ENCODE data around the gene TMIGD2. TPM values are rescaled to one million over a fixed set of nuclear protein-coding genes. Genes with fewer than 3 reads are reported as not detected.

TMIGD2 gene
- polyA plus RNA-seq, 1 donor from 2014 or later: not detected

DNA sequence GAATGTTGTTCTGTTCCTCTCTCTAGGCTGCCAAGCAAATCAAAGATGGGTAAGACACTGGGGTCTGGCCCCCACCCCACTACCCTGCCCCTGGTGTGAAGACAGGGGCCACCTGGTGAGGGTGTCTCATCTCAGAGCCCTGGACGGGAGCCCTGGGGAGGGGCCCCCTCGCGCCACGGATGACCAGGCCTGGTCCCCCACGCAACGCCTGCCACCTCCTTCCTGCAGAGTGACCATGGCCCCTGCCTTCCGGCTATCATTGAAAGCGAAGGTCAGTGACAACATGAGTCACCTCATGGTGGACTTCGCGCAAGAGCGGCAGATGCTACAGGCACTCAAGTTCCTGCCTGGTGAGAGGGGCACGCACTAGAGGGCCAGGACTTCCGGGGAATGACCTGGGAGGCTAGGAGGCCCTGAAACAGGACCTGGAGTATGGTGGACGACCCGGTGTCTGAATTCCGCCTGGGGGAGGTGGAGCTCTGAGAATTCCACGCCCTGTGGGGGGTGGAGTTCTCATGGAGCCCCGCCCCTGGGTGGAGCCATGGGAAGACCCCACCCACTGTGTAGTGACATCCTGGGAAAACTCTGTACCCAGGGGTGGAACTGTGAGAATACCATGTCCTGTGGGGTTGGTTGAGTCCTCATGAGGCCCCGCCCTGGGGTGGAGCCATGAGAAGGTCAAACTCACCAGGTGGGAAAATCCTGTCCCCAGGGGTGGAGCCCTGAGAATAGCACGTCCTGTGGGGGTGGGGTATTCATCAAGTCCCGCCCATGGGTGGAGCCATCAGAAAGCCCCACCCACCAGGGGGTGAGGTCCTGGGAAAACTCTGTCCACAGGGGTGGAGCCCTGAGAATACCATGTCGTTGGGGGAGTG, 8.3 kb upstream of the TMIGD2 start:
- Histone ChIP-seq H3K36me3 (ENCODE audit: insufficient read depth, low read length) (peaks cover 10% of the 10 kb centered on the region), H3K9ac (ENCODE audit: low read length) (no peak overlapping the region), H2AFZ (ENCODE audit: low read depth, low read length) (no peak overlapping the region), H3K27me3 (ENCODE audit: insufficient read depth, low read depth, low read length) (no peaks in the 10 kb centered on the region), H3K9me3 (ENCODE audit: low read length) (no peaks in the 10 kb centered on the region), H3F3A (ENCODE audit: insufficient read depth, low read length, poor library complexity, severe bottlenecking) (no peaks in the 10 kb centered on the region), H3K9me2 (ENCODE audit: insufficient read depth, low read length) (no peaks in the 10 kb centered on the region), H4K20me1 (ENCODE audit: insufficient read depth) (no peaks in the 10 kb centered on the region), H3K27ac (ENCODE audit: low read length) (no peak overlapping the region), H3K4me2 (ENCODE audit: low read length) (no peak overlapping the region), H3K79me2 (replicated peaks; ENCODE audit: insufficient read depth, low read length) (no peaks in the 10 kb centered on the region), H3K4me3 (ENCODE audit: low read length) (no peak overlapping the region)
- TF ChIP-seq EP300 (conservative IDR thresholded peaks at IDR 0.05; ENCODE audit: poor library complexity, severe bottlenecking) (no peak), POLR2AphosphoS5 (IDR thresholded peaks at IDR 0.05) (no peak), MXI1 (conservative IDR thresholded peaks at IDR 0.05; ENCODE audit: poor library complexity, severe bottlenecking) (no peak), SMC3 (conservative IDR thresholded peaks at IDR 0.05; ENCODE audit: poor library complexity) (no peak)
- TF ChIP-seq, protein P1, sequence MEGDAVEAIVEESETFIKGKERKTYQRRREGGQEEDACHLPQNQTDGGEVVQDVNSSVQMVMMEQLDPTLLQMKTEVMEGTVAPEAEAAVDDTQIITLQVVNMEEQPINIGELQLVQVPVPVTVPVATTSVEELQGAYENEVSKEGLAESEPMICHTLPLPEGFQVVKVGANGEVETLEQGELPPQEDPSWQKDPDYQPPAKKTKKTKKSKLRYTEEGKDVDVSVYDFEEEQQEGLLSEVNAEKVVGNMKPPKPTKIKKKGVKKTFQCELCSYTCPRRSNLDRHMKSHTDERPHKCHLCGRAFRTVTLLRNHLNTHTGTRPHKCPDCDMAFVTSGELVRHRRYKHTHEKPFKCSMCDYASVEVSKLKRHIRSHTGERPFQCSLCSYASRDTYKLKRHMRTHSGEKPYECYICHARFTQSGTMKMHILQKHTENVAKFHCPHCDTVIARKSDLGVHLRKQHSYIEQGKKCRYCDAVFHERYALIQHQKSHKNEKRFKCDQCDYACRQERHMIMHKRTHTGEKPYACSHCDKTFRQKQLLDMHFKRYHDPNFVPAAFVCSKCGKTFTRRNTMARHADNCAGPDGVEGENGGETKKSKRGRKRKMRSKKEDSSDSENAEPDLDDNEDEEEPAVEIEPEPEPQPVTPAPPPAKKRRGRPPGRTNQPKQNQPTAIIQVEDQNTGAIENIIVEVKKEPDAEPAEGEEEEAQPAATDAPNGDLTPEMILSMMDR (IDR thresholded peaks at IDR 0.05; ENCODE audit: poor library complexity, severe bottlenecking): no peak
- TF ChIP-seq, protein P2, sequence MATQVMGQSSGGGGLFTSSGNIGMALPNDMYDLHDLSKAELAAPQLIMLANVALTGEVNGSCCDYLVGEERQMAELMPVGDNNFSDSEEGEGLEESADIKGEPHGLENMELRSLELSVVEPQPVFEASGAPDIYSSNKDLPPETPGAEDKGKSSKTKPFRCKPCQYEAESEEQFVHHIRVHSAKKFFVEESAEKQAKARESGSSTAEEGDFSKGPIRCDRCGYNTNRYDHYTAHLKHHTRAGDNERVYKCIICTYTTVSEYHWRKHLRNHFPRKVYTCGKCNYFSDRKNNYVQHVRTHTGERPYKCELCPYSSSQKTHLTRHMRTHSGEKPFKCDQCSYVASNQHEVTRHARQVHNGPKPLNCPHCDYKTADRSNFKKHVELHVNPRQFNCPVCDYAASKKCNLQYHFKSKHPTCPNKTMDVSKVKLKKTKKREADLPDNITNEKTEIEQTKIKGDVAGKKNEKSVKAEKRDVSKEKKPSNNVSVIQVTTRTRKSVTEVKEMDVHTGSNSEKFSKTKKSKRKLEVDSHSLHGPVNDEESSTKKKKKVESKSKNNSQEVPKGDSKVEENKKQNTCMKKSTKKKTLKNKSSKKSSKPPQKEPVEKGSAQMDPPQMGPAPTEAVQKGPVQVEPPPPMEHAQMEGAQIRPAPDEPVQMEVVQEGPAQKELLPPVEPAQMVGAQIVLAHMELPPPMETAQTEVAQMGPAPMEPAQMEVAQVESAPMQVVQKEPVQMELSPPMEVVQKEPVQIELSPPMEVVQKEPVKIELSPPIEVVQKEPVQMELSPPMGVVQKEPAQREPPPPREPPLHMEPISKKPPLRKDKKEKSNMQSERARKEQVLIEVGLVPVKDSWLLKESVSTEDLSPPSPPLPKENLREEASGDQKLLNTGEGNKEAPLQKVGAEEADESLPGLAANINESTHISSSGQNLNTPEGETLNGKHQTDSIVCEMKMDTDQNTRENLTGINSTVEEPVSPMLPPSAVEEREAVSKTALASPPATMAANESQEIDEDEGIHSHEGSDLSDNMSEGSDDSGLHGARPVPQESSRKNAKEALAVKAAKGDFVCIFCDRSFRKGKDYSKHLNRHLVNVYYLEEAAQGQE (IDR thresholded peaks at IDR 0.05; ENCODE audit: borderline replicate concordance): no peak

DNA sequence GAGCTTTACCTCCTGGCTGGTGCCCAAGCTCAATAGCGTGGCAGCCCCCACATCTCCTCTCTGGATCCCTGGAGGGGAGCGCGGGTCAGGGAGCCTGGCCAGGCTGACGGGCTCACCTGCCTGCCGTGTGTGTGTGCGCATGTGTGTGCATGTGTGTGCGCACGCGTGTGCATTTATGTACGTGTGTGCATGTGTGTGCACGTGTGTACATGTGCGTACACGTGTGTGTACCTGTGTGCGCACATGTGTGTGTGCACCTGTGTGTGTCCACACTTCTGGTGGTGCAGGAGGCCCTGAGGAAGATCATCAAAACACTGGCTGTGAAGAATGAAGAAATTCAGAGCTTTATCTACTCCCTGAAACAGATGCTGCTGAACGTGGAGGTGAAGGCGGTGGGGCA, 3.5 kb upstream of the TMIGD2 start:
- Histone ChIP-seq H2AFZ (ENCODE audit: low read depth, low read length) (no peak overlapping the region), H3K27ac (ENCODE audit: low read length) (no peak overlapping the region), H3K4me2 (ENCODE audit: low read length) (no peak overlapping the region), H3K9me2 (ENCODE audit: insufficient read depth, low read length) (no peaks in the 10 kb centered on the region), H3K79me2 (replicated peaks; ENCODE audit: insufficient read depth, low read length) (no peaks in the 10 kb centered on the region), H3K9me3 (ENCODE audit: low read length) (no peaks in the 10 kb centered on the region), H3K36me3 (ENCODE audit: insufficient read depth, low read length) (peaks cover 5% of the 10 kb centered on the region), H3F3A (ENCODE audit: insufficient read depth, low read length, poor library complexity, severe bottlenecking) (no peaks in the 10 kb centered on the region), H4K20me1 (ENCODE audit: insufficient read depth) (no peaks in the 10 kb centered on the region), H3K27me3 (ENCODE audit: insufficient read depth, low read depth, low read length) (no peaks in the 10 kb centered on the region), H3K9ac (ENCODE audit: low read length) (peak overlapping the region; percentile 69), H3K4me3 (ENCODE audit: low read length) (peak overlapping the region; percentile 69)
- TF ChIP-seq SMC3 (conservative IDR thresholded peaks at IDR 0.05; ENCODE audit: poor library complexity): no peak

DNA sequence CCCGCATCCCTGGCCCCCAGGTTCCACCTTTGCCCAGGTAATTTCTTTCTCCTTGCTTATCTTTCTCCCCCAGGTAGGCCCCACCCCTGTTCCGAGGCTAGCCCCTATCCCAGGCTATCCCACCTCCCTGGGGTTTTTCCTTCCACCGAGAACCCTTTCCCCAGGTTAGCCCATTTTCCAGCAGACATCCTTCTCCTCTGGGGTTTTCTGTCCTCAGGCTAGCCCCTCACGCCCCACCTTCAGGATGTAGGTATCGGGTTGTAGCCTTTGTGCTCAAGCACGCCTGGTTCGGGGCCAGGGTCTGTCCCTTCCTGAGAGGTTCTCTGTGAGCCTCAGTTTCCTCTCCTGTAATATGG, 3.0 kb upstream of the TMIGD2 start:
- no peak for TF ChIP-seq MXI1 (conservative IDR thresholded peaks at IDR 0.05; ENCODE audit: poor library complexity, severe bottlenecking)
- no peak for TF ChIP-seq RAD21 (conservative IDR thresholded peaks at IDR 0.05)
- TF ChIP-seq SMC3 (conservative IDR thresholded peaks at IDR 0.05; ENCODE audit: poor library complexity): no peak
- TF ChIP-seq, protein P1 (IDR thresholded peaks at IDR 0.05; ENCODE audit: poor library complexity, severe bottlenecking): no peak
- TF ChIP-seq, protein P2 (IDR thresholded peaks at IDR 0.05; ENCODE audit: borderline replicate concordance): no peak
- no peak for TF ChIP-seq EZH2 (IDR thresholded peaks at IDR 0.05; ENCODE audit: borderline replicate concordance, insufficient read depth, low read length, poor library complexity, severe bottlenecking)
- TF ChIP-seq POLR2AphosphoS5 (IDR thresholded peaks at IDR 0.05): no peak
- no peak for TF ChIP-seq TAF1 (IDR thresholded peaks at IDR 0.05; ENCODE audit: low read depth)
- no peak for TF ChIP-seq EP300 (conservative IDR thresholded peaks at IDR 0.05; ENCODE audit: poor library complexity, severe bottlenecking)
- no peak overlapping the region for H3K4me2 ChIP-seq (ENCODE audit: low read length)

More for the DNA sequence above, 3.0 kb upstream of the TMIGD2 start:
- Histone ChIP-seq H3K79me2 (replicated peaks; ENCODE audit: insufficient read depth, low read length) (no peaks in the 10 kb centered on the region), H3K9me3 (ENCODE audit: low read length) (no peaks in the 10 kb centered on the region), H4K20me1 (ENCODE audit: insufficient read depth) (no peaks in the 10 kb centered on the region), H3K4me3 (ENCODE audit: low read length) (peak overlapping the region; percentile 69), H3K27me3 (ENCODE audit: insufficient read depth, low read depth, low read length) (no peaks in the 10 kb centered on the region), H3K36me3 (ENCODE audit: insufficient read depth, low read length) (peaks cover 1% of the 10 kb centered on the region), H3K27ac (ENCODE audit: low read length) (no peak overlapping the region), H3K9me2 (ENCODE audit: insufficient read depth, low read length) (no peaks in the 10 kb centered on the region), H3F3A (ENCODE audit: insufficient read depth, low read length, poor library complexity, severe bottlenecking) (no peaks in the 10 kb centered on the region), H2AFZ (ENCODE audit: low read depth, low read length) (no peak overlapping the region), H3K9ac (ENCODE audit: low read length) (peak overlapping the region; percentile 69)
